Neural cell (in vitro differentiated cells): Measurements from ENCODE around the gene PAIP2. TPM values are rescaled to one million over a fixed set of nuclear protein-coding genes. Genes with fewer than 3 reads are reported as not detected.

Source experiments
- H2AFZ ChIP-seq: fragments of 200-600, 300-800 bp; sonication (generic), shearing (Covaris generic); 2 replicates; pipeline ENCODE4 v1.6.0; 2014; ENCODE audit warnings: low read depth, mild to moderate bottlenecking, antibody characterized with exemption, low read length, moderate library complexity
- H3F3A ChIP-seq: fragments of 200-600 bp; shearing (Covaris generic); 2 replicates; pipeline ENCODE4 v1.6.1; 2016; ENCODE audit warnings: mild to moderate bottlenecking, moderate library complexity, mixed read lengths, antibody characterized with exemption, low read length; ENCODE audit not compliant: insufficient read depth, poor library complexity, severe bottlenecking
- H3K27ac ChIP-seq: fragments of 200-600, 300-800 bp; sonication (generic), shearing (Covaris generic); 2 replicates; pipeline ENCODE4 v1.5.1; 2014; ENCODE audit warnings: mild to moderate bottlenecking, low read length, moderate library complexity
- H3K27me3 ChIP-seq: fragments of 300-800, 200-600 bp; sonication (generic), shearing (Covaris generic); 2 replicates; pipeline ENCODE4 v1.6.0; 2014; ENCODE audit warnings: mild to moderate bottlenecking, low read depth, low read length, moderate library complexity; ENCODE audit not compliant: insufficient read depth
- H3K36me3 ChIP-seq: fragments of 300-800, 200-600 bp; sonication (generic), shearing (Covaris generic); 2 replicates; pipeline ENCODE4 v1.5.1; 2014; ENCODE audit warnings: mild to moderate bottlenecking, antibody characterized with exemption, low read length, moderate library complexity; ENCODE audit not compliant: insufficient read depth
- H3K4me2 ChIP-seq: fragments of 300-800, 200-600 bp; sonication (generic), shearing (Covaris generic); 2 replicates; pipeline ENCODE4 v1.6.0; 2014; ENCODE audit warnings: mild to moderate bottlenecking, low read length
- H3K4me3 ChIP-seq: fragments of 300-800, 200-600 bp; sonication (generic), shearing (Covaris generic); 2 replicates; pipeline ENCODE4 v1.5.1; 2014; ENCODE audit warnings: mild to moderate bottlenecking, low read length, moderate library complexity
- H3K79me2 ChIP-seq: fragments of 200-600 bp; shearing (Covaris generic); replicated peaks from 2 replicates; pipeline ENCODE4 v1.6.0; 2014; ENCODE audit warnings: mild to moderate bottlenecking, low read length, moderate library complexity; ENCODE audit not compliant: insufficient read depth
- H3K9ac ChIP-seq: fragments of 300-800, 200-600 bp; sonication (generic), shearing (Covaris generic); 2 replicates; pipeline ENCODE4 v1.6.1; 2016; ENCODE audit warnings: mild to moderate bottlenecking, low read length, mixed read lengths
- H3K9me2 ChIP-seq: fragments of 200-600 bp; shearing (Covaris generic); 2 replicates; pipeline ENCODE4 v1.6.1; 2016; ENCODE audit warnings: mild to moderate bottlenecking, low read length, mixed read lengths; ENCODE audit not compliant: insufficient read depth
- H3K9me3 ChIP-seq: fragments of 200-600, 300-800 bp; sonication (generic), shearing (Covaris generic); 2 replicates; pipeline ENCODE4 v1.6.1; 2016; ENCODE audit warnings: mild to moderate bottlenecking, mixed run types, low read length, moderate library complexity, mixed read lengths
- H4K20me1 ChIP-seq: fragments of 200-600 bp; shearing (Covaris generic); 2 replicates; pipeline ENCODE4 v1.6.1; 2016; ENCODE audit warnings: mild to moderate bottlenecking, mixed run types; ENCODE audit not compliant: insufficient read depth
- EP300 ChIP-seq: fragments of 450-650 bp; conservative IDR thresholded peaks from 2 replicates; pipeline ENCODE4 v1.6.1; 2014; ENCODE audit warnings: antibody characterized with exemption, mild to moderate bottlenecking, moderate library complexity; ENCODE audit not compliant: poor library complexity, severe bottlenecking
- EZH2 ChIP-seq: fragments of 200-600, 300-800 bp; shearing (Covaris generic), sonication (generic); IDR thresholded peaks from 2 replicates; pipeline ENCODE4 v1.6.1; 2014; ENCODE audit warnings: antibody characterized with exemption, low read length, borderline replicate concordance, mild to moderate bottlenecking; ENCODE audit not compliant: insufficient read depth, poor library complexity, severe bottlenecking
- MXI1 ChIP-seq: fragments of 450-650 bp; conservative IDR thresholded peaks from 2 replicates; pipeline ENCODE4 v1.6.1; 2014; ENCODE audit warnings: antibody characterized with exemption, mild to moderate bottlenecking; ENCODE audit not compliant: poor library complexity, severe bottlenecking
- POLR2AphosphoS5 ChIP-seq: IDR thresholded peaks from 2 replicates; pipeline ENCODE4 v1.6.1; 2012
- RAD21 ChIP-seq: fragments of 450-650 bp; conservative IDR thresholded peaks from 2 replicates; pipeline ENCODE4 v1.6.1; 2014; ENCODE audit warnings: antibody characterized with exemption, mild to moderate bottlenecking, moderate library complexity
- SMC3 ChIP-seq: fragments of 450-650 bp; conservative IDR thresholded peaks from 2 replicates; pipeline ENCODE4 v1.6.1; 2014; ENCODE audit warnings: antibody characterized with exemption, mild to moderate bottlenecking, moderate library complexity; ENCODE audit not compliant: poor library complexity
- TAF1 ChIP-seq: IDR thresholded peaks from 2 replicates; pipeline ENCODE4 v1.6.1; 2012; ENCODE audit warnings: low read depth
- polyA plus RNA-seq: library from polyadenylated mRNA; depleted of rRNA; stranded (reverse); fragments of >200 nt; gene quantifications from 2 replicates; pipeline ENCODE4 v1.2.3, GENCODE V29; 2014
- TF ChIP-seq, protein P1 (sequence below): IDR thresholded peaks from 2 replicates; pipeline ENCODE4 v1.6.1; 2012; ENCODE audit warnings: borderline replicate concordance
- TF ChIP-seq, protein P2 (sequence below): fragments of 450-650 bp; IDR thresholded peaks from 2 replicates; pipeline ENCODE4 v1.5.1; 2014; ENCODE audit warnings: antibody characterized with exemption, mild to moderate bottlenecking, moderate library complexity; ENCODE audit not compliant: poor library complexity, severe bottlenecking

Gene PAIP2
- polyA plus RNA-seq, 1 donor from 2014 or later, result 201 TPM

DNA sequence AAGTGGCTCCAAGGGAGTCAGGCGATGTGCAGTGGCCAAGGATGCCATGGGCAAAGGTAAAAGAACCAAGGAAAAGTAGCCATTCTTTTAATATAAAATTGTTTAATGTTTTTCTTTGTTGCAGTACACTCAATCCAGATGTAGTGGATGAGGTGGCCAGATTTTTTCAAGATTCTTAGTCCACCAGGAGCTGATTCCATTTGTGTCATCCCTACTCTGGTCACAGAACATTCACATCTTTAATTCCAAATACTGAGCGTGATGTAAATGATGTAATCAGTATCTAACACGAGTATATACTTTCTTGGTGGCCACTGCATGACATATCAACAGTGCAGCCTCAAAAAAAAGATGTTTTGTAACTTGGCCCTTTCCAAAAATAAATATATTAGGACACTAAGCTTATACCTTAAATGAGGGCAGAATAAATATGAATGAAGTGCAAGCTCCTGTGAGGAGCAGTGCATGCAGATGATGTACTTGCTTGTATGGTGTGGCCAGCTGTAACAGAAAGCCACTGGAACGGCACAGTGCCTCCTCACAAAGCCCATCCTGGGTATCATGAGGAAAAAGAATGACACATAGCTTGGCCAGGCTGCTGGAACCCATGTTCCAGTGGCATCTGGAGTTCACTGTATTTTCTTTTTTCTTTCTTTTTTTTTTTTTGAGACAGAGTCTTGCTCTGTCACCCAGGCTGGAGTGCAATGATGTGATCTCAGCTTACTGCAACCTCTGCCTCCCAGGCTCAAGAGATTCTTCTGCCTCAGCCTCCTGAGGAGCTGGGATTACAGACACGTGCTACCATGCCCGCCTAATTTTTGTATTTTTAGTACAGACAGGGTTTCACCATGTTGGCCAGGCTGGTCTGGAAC is 68.7 kb downstream of the PAIP2 start:
- no peak for TF ChIP-seq SMC3
- TF ChIP-seq POLR2AphosphoS5, result no peak
- TF ChIP-seq, protein P1, sequence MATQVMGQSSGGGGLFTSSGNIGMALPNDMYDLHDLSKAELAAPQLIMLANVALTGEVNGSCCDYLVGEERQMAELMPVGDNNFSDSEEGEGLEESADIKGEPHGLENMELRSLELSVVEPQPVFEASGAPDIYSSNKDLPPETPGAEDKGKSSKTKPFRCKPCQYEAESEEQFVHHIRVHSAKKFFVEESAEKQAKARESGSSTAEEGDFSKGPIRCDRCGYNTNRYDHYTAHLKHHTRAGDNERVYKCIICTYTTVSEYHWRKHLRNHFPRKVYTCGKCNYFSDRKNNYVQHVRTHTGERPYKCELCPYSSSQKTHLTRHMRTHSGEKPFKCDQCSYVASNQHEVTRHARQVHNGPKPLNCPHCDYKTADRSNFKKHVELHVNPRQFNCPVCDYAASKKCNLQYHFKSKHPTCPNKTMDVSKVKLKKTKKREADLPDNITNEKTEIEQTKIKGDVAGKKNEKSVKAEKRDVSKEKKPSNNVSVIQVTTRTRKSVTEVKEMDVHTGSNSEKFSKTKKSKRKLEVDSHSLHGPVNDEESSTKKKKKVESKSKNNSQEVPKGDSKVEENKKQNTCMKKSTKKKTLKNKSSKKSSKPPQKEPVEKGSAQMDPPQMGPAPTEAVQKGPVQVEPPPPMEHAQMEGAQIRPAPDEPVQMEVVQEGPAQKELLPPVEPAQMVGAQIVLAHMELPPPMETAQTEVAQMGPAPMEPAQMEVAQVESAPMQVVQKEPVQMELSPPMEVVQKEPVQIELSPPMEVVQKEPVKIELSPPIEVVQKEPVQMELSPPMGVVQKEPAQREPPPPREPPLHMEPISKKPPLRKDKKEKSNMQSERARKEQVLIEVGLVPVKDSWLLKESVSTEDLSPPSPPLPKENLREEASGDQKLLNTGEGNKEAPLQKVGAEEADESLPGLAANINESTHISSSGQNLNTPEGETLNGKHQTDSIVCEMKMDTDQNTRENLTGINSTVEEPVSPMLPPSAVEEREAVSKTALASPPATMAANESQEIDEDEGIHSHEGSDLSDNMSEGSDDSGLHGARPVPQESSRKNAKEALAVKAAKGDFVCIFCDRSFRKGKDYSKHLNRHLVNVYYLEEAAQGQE, result no peak
- TF ChIP-seq MXI1, result no peak
- no peak overlapping the region for H3K27ac ChIP-seq
- no peaks in the 10 kb centered on the region for H3K79me2 ChIP-seq

DNA sequence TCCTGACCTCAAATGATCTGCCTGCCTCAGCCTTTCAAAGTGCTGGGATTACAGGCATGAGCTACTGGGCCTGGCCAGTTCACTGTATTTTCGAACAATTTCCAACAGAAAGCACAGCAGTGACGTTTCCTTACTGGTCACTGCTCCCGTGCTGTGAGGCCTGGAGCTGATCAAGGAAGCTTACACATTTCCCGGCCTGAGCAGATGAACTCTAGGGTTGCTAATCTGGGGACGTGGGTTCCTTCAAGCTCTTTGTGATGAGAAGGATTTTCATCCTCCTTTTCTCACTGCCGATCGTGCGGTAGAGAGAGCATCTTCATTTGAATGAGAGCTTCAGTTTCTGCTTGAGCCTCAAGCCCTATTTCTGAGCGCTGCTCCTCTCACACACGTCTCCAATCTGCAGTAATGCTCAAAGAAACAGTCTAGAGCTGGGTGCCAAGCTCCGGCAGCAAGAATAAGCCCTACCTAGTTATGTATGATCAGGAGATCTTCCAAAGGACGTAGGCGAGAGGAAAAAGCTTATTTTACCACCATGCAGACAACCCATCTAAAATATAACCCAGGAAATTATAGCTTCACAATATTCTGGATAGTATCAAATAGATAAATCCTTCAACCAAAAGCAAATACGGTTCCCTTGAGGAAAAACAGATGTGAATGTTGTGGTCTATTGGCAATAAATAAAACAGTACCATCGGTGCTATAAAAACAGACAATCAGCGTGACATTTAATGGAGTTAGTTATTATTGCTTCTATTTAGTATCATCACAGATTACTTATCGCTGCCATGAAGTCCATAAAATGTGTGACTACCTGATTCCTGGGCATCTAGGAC is 69.6 kb downstream of the PAIP2 start:
- Histone ChIP-seq H3K9me3 (no peaks in the 10 kb centered on the region), H3K27ac (no peak overlapping the region), H4K20me1 (no peaks in the 10 kb centered on the region), H3K36me3 (no peaks in the 10 kb centered on the region), H2AFZ (no peak overlapping the region), H3K27me3 (no peaks in the 10 kb centered on the region), H3F3A (no peaks in the 10 kb centered on the region), H3K4me3 (no peak overlapping the region), H3K4me2 (no peak overlapping the region), H3K79me2 (no peaks in the 10 kb centered on the region), H3K9ac (no peak overlapping the region), H3K9me2 (no peaks in the 10 kb centered on the region)
- no peak for TF ChIP-seq MXI1
- TF ChIP-seq TAF1, result no peak
- no peak for TF ChIP-seq SMC3
- TF ChIP-seq POLR2AphosphoS5, result no peak
- no peak for TF ChIP-seq RAD21
- TF ChIP-seq EZH2, result no peak
- TF ChIP-seq, protein P2, sequence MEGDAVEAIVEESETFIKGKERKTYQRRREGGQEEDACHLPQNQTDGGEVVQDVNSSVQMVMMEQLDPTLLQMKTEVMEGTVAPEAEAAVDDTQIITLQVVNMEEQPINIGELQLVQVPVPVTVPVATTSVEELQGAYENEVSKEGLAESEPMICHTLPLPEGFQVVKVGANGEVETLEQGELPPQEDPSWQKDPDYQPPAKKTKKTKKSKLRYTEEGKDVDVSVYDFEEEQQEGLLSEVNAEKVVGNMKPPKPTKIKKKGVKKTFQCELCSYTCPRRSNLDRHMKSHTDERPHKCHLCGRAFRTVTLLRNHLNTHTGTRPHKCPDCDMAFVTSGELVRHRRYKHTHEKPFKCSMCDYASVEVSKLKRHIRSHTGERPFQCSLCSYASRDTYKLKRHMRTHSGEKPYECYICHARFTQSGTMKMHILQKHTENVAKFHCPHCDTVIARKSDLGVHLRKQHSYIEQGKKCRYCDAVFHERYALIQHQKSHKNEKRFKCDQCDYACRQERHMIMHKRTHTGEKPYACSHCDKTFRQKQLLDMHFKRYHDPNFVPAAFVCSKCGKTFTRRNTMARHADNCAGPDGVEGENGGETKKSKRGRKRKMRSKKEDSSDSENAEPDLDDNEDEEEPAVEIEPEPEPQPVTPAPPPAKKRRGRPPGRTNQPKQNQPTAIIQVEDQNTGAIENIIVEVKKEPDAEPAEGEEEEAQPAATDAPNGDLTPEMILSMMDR, result no peak
- TF ChIP-seq, protein P1, result no peak
- no peak for TF ChIP-seq EP300

More for the DNA sequence above, 68.7 kb downstream of the PAIP2 start:
- Histone ChIP-seq H4K20me1 (no peaks in the 10 kb centered on the region), H3K9ac (no peak overlapping the region), H3K9me3 (no peaks in the 10 kb centered on the region), H3K4me2 (no peak overlapping the region), H3K27me3 (no peaks in the 10 kb centered on the region), H3K4me3 (no peak overlapping the region), H3F3A (no peaks in the 10 kb centered on the region), H3K9me2 (no peaks in the 10 kb centered on the region), H3K36me3 (no peaks in the 10 kb centered on the region), H2AFZ (no peak overlapping the region)
